ENCODE data around the gene NOCT.

GRCh38 chr4:139015269-139015947 is at the start of gene NOCT:
- TF ChIP-seq CTCF (IDR thresholded peaks at IDR 0.05): peak; percentile 12; the same call in 1 of the 2 replicates
- TF ChIP-seq ZFX (IDR thresholded peaks at IDR 0.05; ENCODE audit: borderline replicate concordance): no peak

All from 22Rv1 (cell line).